Activated naive CD8-positive, alpha-beta T cell (primary cell): ENCODE data around the gene AP1G1.
"Not testable (repeated sequence)": the region's sequence is repeated elsewhere in the genome, so short reads cannot be mapped to it uniquely, and the experiment has no call there.

Source experiments
- H3K27ac Mint-ChIP-seq: one replicate; pipeline ENCODE4 v1.8.0; 2021; ENCODE audit warnings: mixed read lengths
- H3K27me3 Mint-ChIP-seq: one replicate; pipeline ENCODE4 v1.8.0; 2021; ENCODE audit warnings: mixed read lengths
- H3K36me3 Mint-ChIP-seq: one replicate; pipeline ENCODE4 v1.8.0; 2021; ENCODE audit warnings: mixed read lengths
- H3K4me1 Mint-ChIP-seq: one replicate; pipeline ENCODE4 v1.8.0; 2021; ENCODE audit warnings: low read depth, mixed read lengths
- H3K4me3 Mint-ChIP-seq: one replicate; pipeline ENCODE4 v1.8.0; 2021; ENCODE audit warnings: mild to moderate bottlenecking, mixed read lengths
- H3K9me3 Mint-ChIP-seq: one replicate; pipeline ENCODE4 v1.8.0; 2021; ENCODE audit warnings: low read depth, mixed read lengths

AP1G1 gene

GRCh38 chr16:71788578-71788977 lies 20.1 kb downstream of the AP1G1 start:
- no peak overlapping the region for H3K4me3 Mint-ChIP-seq
- H3K27ac Mint-ChIP-seq = no peak overlapping the region
- H3K9me3 Mint-ChIP-seq = no peaks in the 10 kb centered on the region
- H3K4me1 Mint-ChIP-seq = peaks cover 40% of the 10 kb centered on the region
- H3K27me3 Mint-ChIP-seq = no peaks in the 10 kb centered on the region
- H3K36me3 Mint-ChIP-seq = peaks cover 7% of the 10 kb centered on the region

- H3K27me3 Mint-ChIP-seq, H3K4me3 Mint-ChIP-seq, H3K36me3 Mint-ChIP-seq, H3K27ac Mint-ChIP-seq, H3K9me3 Mint-ChIP-seq: not testable (repeated sequence)
- H3K4me1 Mint-ChIP-seq = peaks cover 25% of the 10 kb centered on the region
These were observed 23.5 kb downstream of the AP1G1 start for GRCh38 chr16:71785143-71785542.

- no peak overlapping the region for H3K4me3 Mint-ChIP-seq
- peaks cover 24% of the 10 kb centered on the region for H3K4me1 Mint-ChIP-seq
- H3K27ac Mint-ChIP-seq = no peak overlapping the region
- H3K9me3 Mint-ChIP-seq = no peaks in the 10 kb centered on the region
- H3K36me3 Mint-ChIP-seq = peaks cover 4% of the 10 kb centered on the region
- no peaks in the 10 kb centered on the region for H3K27me3 Mint-ChIP-seq
These were observed 24.5 kb downstream of the AP1G1 start for GRCh38 chr16:71784093-71784492.

GRCh38 chr16:71781741-71782140 lies 26.9 kb downstream of the AP1G1 start:
- Mint-ChIP-seq H3K4me3 (no peak overlapping the region), H3K9me3 (no peaks in the 10 kb centered on the region)

GRCh38 chr16:71780521-71781089 lies 28.0 kb downstream of the AP1G1 start:
- Mint-ChIP-seq H3K27ac (no peak overlapping the region), H3K27me3 (no peaks in the 10 kb centered on the region), H3K9me3 (no peaks in the 10 kb centered on the region), H3K4me1 (peaks cover 33% of the 10 kb centered on the region), H3K4me3 (no peak overlapping the region), H3K36me3 (no peaks in the 10 kb centered on the region)

More at GRCh38 chr16:71781741-71782140, 26.9 kb downstream of the AP1G1 start:
- no peaks in the 10 kb centered on the region for H3K27me3 Mint-ChIP-seq
- peak overlapping the region; percentile 35 for H3K27ac Mint-ChIP-seq
- no peaks in the 10 kb centered on the region for H3K36me3 Mint-ChIP-seq
- peaks cover 23% of the 10 kb centered on the region for H3K4me1 Mint-ChIP-seq

GRCh38 chr16:71778780-71779179 lies 29.9 kb downstream of the AP1G1 start:
- Mint-ChIP-seq H3K27me3 (no peaks in the 10 kb centered on the region), H3K4me3 (no peak overlapping the region), H3K27ac (peak overlapping the region; percentile 22), H3K4me1 (peaks cover 37% of the 10 kb centered on the region), H3K36me3 (no peaks in the 10 kb centered on the region), H3K9me3 (no peaks in the 10 kb centered on the region)

GRCh38 chr16:71777329-71777728 lies 31.3 kb downstream of the AP1G1 start:
- H3K27me3 Mint-ChIP-seq = no peaks in the 10 kb centered on the region
- peaks cover 35% of the 10 kb centered on the region for H3K4me1 Mint-ChIP-seq
- no peak overlapping the region for H3K4me3 Mint-ChIP-seq
- H3K9me3 Mint-ChIP-seq = no peaks in the 10 kb centered on the region
- peak overlapping the region; percentile 22 for H3K27ac Mint-ChIP-seq
- H3K36me3 Mint-ChIP-seq = no peaks in the 10 kb centered on the region

- Mint-ChIP-seq H3K4me3 (no peak overlapping the region), H3K27ac (peak overlapping the region; percentile 58), H3K36me3 (peaks cover 4% of the 10 kb centered on the region), H3K27me3 (no peaks in the 10 kb centered on the region), H3K9me3 (no peaks in the 10 kb centered on the region), H3K4me1 (peaks cover 26% of the 10 kb centered on the region)
These were observed 32.7 kb downstream of the AP1G1 start for GRCh38 chr16:71775949-71776348.

GRCh38 chr16:71771571-71771970 lies 37.1 kb downstream of the AP1G1 start:
- Mint-ChIP-seq H3K27ac (no peak overlapping the region), H3K4me1 (peaks cover 24% of the 10 kb centered on the region), H3K27me3 (no peaks in the 10 kb centered on the region), H3K9me3 (no peaks in the 10 kb centered on the region), H3K4me3 (no peak overlapping the region), H3K36me3 (peaks cover 7% of the 10 kb centered on the region)

GRCh38 chr16:71769222-71769621 lies 39.4 kb downstream of the AP1G1 start:
- Mint-ChIP-seq H3K4me3 (no peak overlapping the region), H3K27ac (no peak overlapping the region), H3K27me3 (no peaks in the 10 kb centered on the region), H3K9me3 (no peaks in the 10 kb centered on the region), H3K4me1 (peaks cover 10% of the 10 kb centered on the region), H3K36me3 (peaks cover 7% of the 10 kb centered on the region)

- Mint-ChIP-seq H3K27me3 (no peaks in the 10 kb centered on the region), H3K4me3 (no peak overlapping the region), H3K27ac (peak overlapping the region; percentile 56), H3K36me3 (peaks cover 7% of the 10 kb centered on the region), H3K4me1 (peaks cover 10% of the 10 kb centered on the region), H3K9me3 (no peaks in the 10 kb centered on the region)
These were observed 41.4 kb downstream of the AP1G1 start for GRCh38 chr16:71767060-71767900.

GRCh38 chr16:71762186-71762585 lies 46.4 kb downstream of the AP1G1 start:
- H3K36me3 Mint-ChIP-seq = no peaks in the 10 kb centered on the region
- no peaks in the 10 kb centered on the region for H3K9me3 Mint-ChIP-seq
- no peak overlapping the region for H3K27ac Mint-ChIP-seq

GRCh38 chr16:71761097-71761496 lies 47.5 kb downstream of the AP1G1 start:
- no peaks in the 10 kb centered on the region for H3K9me3 Mint-ChIP-seq

More at GRCh38 chr16:71762186-71762585, 46.4 kb downstream of the AP1G1 start:
- Mint-ChIP-seq H3K4me1 (peaks cover 4% of the 10 kb centered on the region), H3K27me3 (no peaks in the 10 kb centered on the region), H3K4me3 (no peak overlapping the region)

GRCh38 chr16:71758293-71758760 lies 50.3 kb downstream of the AP1G1 start:
- Mint-ChIP-seq H3K9me3 (no peaks in the 10 kb centered on the region), H3K27me3 (no peaks in the 10 kb centered on the region), H3K27ac (no peak overlapping the region), H3K4me3 (no peak overlapping the region), H3K36me3 (peaks cover 2% of the 10 kb centered on the region), H3K4me1 (peaks cover 7% of the 10 kb centered on the region)

More at GRCh38 chr16:71761097-71761496, 47.5 kb downstream of the AP1G1 start:
- H3K27ac Mint-ChIP-seq = no peak overlapping the region
- no peaks in the 10 kb centered on the region for H3K36me3 Mint-ChIP-seq
- no peak overlapping the region for H3K4me3 Mint-ChIP-seq
- peaks cover 2% of the 10 kb centered on the region for H3K4me1 Mint-ChIP-seq
- no peaks in the 10 kb centered on the region for H3K27me3 Mint-ChIP-seq

- Mint-ChIP-seq H3K36me3 (peaks cover 7% of the 10 kb centered on the region), H3K9me3 (no peaks in the 10 kb centered on the region), H3K4me1 (peaks cover 7% of the 10 kb centered on the region), H3K27me3 (no peaks in the 10 kb centered on the region), H3K4me3 (no peak overlapping the region), H3K27ac (peak overlapping the region; percentile 84)
These were observed 54.0 kb downstream of the AP1G1 start for GRCh38 chr16:71754652-71755051.
